H7 (cell line): ENCODE measurements around the gene NEMP2. TPM values are rescaled to one million over a fixed set of nuclear protein-coding genes. Genes with fewer than 3 reads are reported as not detected.

Source experiments
- DNase-seq: peaks from one replicate; pipeline ENCODE4 v3.0.0; 2012
- H3K27me3 ChIP-seq: 2 replicates; pipeline ENCODE4 v1.6.0; 2011; ENCODE audit warnings: mild to moderate bottlenecking, low read length; ENCODE audit not compliant: control insufficient read depth, insufficient read depth
- H3K36me3 ChIP-seq: replicated peaks from 2 replicates; pipeline ENCODE4 v1.5.1; 2011; ENCODE audit warnings: low read length; ENCODE audit not compliant: control insufficient read depth, insufficient read depth
- H3K4me3 ChIP-seq: 2 replicates; pipeline ENCODE4 v1.5.1; 2011; ENCODE audit warnings: low read depth, mild to moderate bottlenecking, control low read depth, low read length, moderate library complexity; ENCODE audit not compliant: insufficient read depth
- total RNA-seq: library from RNA; depleted of rRNA; stranded (reverse); fragments of >200 nt; shearing (Covaris generic); gene quantifications from 2 replicates; pipeline ENCODE4 v1.2.3, GENCODE V29; 2014; rRNA removed

Gene NEMP2
- total RNA-seq, 1 experiment from 2014 or later, result 2.4 TPM

GRCh38 chr2:190454795-190455194 lies 79.7 kb downstream of the NEMP2 start:
- H3K27me3 ChIP-seq, result no peaks in the 10 kb centered on the region
- H3K4me3 ChIP-seq, result no peak overlapping the region
- no peak for DNase-seq
- no peaks in the 10 kb centered on the region for H3K36me3 ChIP-seq

Other genes with a start within 250 kb of the NEMP2 start
- 13.0 and 14.3 TPM in 2 replicates for gene HIBCH, start 214.9 kb downstream of the NEMP2 start, total RNA-seq
- 0.74 and 1.8 TPM in 2 replicates for gene INPP1, start 191.1 kb downstream of the NEMP2 start, total RNA-seq
- gene MFSD6, start 126.4 kb downstream of the NEMP2 start, total RNA-seq, result 0.63 and 1.6 TPM in 2 replicates
- 25.4 and 32.4 TPM in 2 replicates for gene NAB1, start 114.4 kb upstream of the NEMP2 start, total RNA-seq